ENCODE results near the gene NEDD4L. TPM values are rescaled to one million over a fixed set of nuclear protein-coding genes. Genes with fewer than 3 reads are reported as not detected.

The NEDD4L gene
- total RNA-seq, 2 experiments from 2014 or later: 3.2 to 3.3 TPM

GRCh38 chr18:58396966-58397365 lies 352.9 kb downstream of the NEDD4L start:
- no peak for DNase-seq (ENCODE audit: low spot score)
- no peak overlapping the region for H3K27ac ChIP-seq (ENCODE audit: low read depth, low read length, poor library complexity, severe bottlenecking)
- BruUV-seq (replicated peaks): no TSS peak
- no peak overlapping the region for H2AFZ ChIP-seq (ENCODE audit: low read length)
- H3K4me1 ChIP-seq (ENCODE audit: insufficient read depth, low read length, poor library complexity, severe bottlenecking): no peaks in the 10 kb centered on the region
- no peaks in the 10 kb centered on the region for H3K79me2 ChIP-seq (ENCODE audit: insufficient read depth, low read depth, low read length)
- H3K36me3 ChIP-seq (ENCODE audit: insufficient read depth, low read length): no peaks in the 10 kb centered on the region
- intact Hi-C loops (cut with micrococcal nuclease; ENCODE audit: unreplicated experiment): no loop called here
- no peaks in the 10 kb centered on the region for H4K20me1 ChIP-seq (ENCODE audit: insufficient read depth, low read length)
- no peaks in the 10 kb centered on the region for H3K9me3 ChIP-seq (ENCODE audit: low read length)
- ChIA-PET POLR2A (no interaction called here), CTCF (ENCODE audit: unreplicated experiment) (no interaction called here)
- H3K4me3 ChIP-seq (ENCODE audit: low read depth, low read length, poor library complexity, severe bottlenecking): no peak overlapping the region
- H3K9me2 ChIP-seq (ENCODE audit: insufficient read depth, low read length): no peaks in the 10 kb centered on the region
- no peak for TF ChIP-seq CTCF (conservative IDR thresholded peaks at IDR 0.05; ENCODE audit: low read length)
- TF ChIP-seq EZH2phosphoT487 (IDR thresholded peaks at IDR 0.05; ENCODE audit: borderline replicate concordance, low read depth, low read length): no peak
- H3K4me2 ChIP-seq (ENCODE audit: low read length): no peak overlapping the region

- no TSS peak for BruUV-seq (replicated peaks)
Measured at GRCh38 chr18:58397385-58398132, 353.5 kb downstream of the NEDD4L start.

More at GRCh38 chr18:58397385-58398132, 353.5 kb downstream of the NEDD4L start:
- H3K4me1 ChIP-seq (ENCODE audit: insufficient read depth, low read length, poor library complexity, severe bottlenecking): no peaks in the 10 kb centered on the region
- no peak overlapping the region for H3K4me2 ChIP-seq (ENCODE audit: low read length)
- H2AFZ ChIP-seq (ENCODE audit: low read length): no peak overlapping the region
- POLR2A ChIA-PET: interaction anchor here (0.6 kb wide), 2 partner anchors 41 to 55 kb away, joined by 3 read pairs; no protein-coding TSS in a partner anchor
- intact Hi-C loops (cut with micrococcal nuclease; ENCODE audit: unreplicated experiment): no loop called here
- DNase-seq (ENCODE audit: low spot score): no peak
- no peak for TF ChIP-seq EZH2phosphoT487 (IDR thresholded peaks at IDR 0.05; ENCODE audit: borderline replicate concordance, low read depth, low read length)
- TF ChIP-seq CTCF (conservative IDR thresholded peaks at IDR 0.05; ENCODE audit: low read length): no peak
- no peaks in the 10 kb centered on the region for H3K9me3 ChIP-seq (ENCODE audit: low read length)
- no peaks in the 10 kb centered on the region for H3K9me2 ChIP-seq (ENCODE audit: insufficient read depth, low read length)
- no peaks in the 10 kb centered on the region for H3K36me3 ChIP-seq (ENCODE audit: insufficient read depth, low read length)
- H3K4me3 ChIP-seq (ENCODE audit: low read depth, low read length, poor library complexity, severe bottlenecking): no peak overlapping the region
- H4K20me1 ChIP-seq (ENCODE audit: insufficient read depth, low read length): no peaks in the 10 kb centered on the region
- H3K79me2 ChIP-seq (ENCODE audit: insufficient read depth, low read depth, low read length): no peaks in the 10 kb centered on the region
- CTCF ChIA-PET (ENCODE audit: unreplicated experiment): no interaction called here
- H3K27ac ChIP-seq (ENCODE audit: low read depth, low read length, poor library complexity, severe bottlenecking): no peak overlapping the region

Data from OCI-LY7 (cell line).